HepG2 (cell line): Measurements from ENCODE around the gene PROS1.

Experiments
- CTCF ChIP-seq: sonication (generic); formaldehyde crosslinking; IDR thresholded peaks from 2 replicates; pipeline ENCODE4 v1.5.0; 2020; ENCODE audit warnings: mild to moderate bottlenecking, missing genetic modification reagents, moderate library complexity
- JUND ChIP-seq: sonication (generic); formaldehyde crosslinking; IDR thresholded peaks from 2 replicates; pipeline ENCODE4 v1.8.0; 2022; ENCODE audit warnings: mild to moderate bottlenecking, missing genetic modification reagents
- PHB2 ChIP-seq: fragments of 450-650 bp; IDR thresholded peaks from 2 replicates; pipeline ENCODE4 v1.6.1; 2018; ENCODE audit not compliant: partially characterized antibody
- PHF20 ChIP-seq: sonication (generic); formaldehyde crosslinking; IDR thresholded peaks from 2 replicates; pipeline ENCODE4 v1.5.0; 2020; ENCODE audit warnings: mild to moderate bottlenecking, missing genetic modification reagents
- RNF2 ChIP-seq: fragments of 450-650 bp; conservative IDR thresholded peaks from 2 replicates; pipeline ENCODE4 v1.6.1; 2016; ENCODE audit warnings: low read depth
- TBP ChIP-seq: sonication (generic); formaldehyde crosslinking; IDR thresholded peaks from 2 replicates; pipeline ENCODE4 v1.5.0; 2020; ENCODE audit warnings: missing genetic modification reagents
- TBX2 ChIP-seq: sonication (generic); formaldehyde crosslinking; IDR thresholded peaks from 2 replicates; pipeline ENCODE4 v1.5.0; 2020; ENCODE audit warnings: missing genetic modification reagents, mild to moderate bottlenecking, borderline replicate concordance
- TCF7 ChIP-seq: sonication (generic); IDR thresholded peaks from 2 replicates; pipeline ENCODE4 v1.6.1; 2016; ENCODE audit warnings: antibody characterized with exemption, low read depth
- ZNF512B ChIP-seq: sonication (generic); formaldehyde crosslinking; IDR thresholded peaks from 2 replicates; pipeline ENCODE4 v1.5.1; 2020; ENCODE audit warnings: missing genetic modification reagents, mild to moderate bottlenecking, borderline replicate concordance
- TF ChIP-seq, protein P1 (sequence below): sonication (generic); formaldehyde crosslinking; IDR thresholded peaks from 2 replicates; pipeline ENCODE4 v1.4.0; 2020; ENCODE audit warnings: missing genetic modification reagents

GRCh38 chr3:93931597-93932229, 42.0 kb downstream of the PROS1 start:
- no peak for TF ChIP-seq TBP (CRISPR knock-in tag)
- TF ChIP-seq RNF2, result no peak
- TF ChIP-seq PHF20 (CRISPR knock-in tag), result no peak
- no peak for TF ChIP-seq ZNF512B (CRISPR knock-in tag)
- TF ChIP-seq, protein P1, sequence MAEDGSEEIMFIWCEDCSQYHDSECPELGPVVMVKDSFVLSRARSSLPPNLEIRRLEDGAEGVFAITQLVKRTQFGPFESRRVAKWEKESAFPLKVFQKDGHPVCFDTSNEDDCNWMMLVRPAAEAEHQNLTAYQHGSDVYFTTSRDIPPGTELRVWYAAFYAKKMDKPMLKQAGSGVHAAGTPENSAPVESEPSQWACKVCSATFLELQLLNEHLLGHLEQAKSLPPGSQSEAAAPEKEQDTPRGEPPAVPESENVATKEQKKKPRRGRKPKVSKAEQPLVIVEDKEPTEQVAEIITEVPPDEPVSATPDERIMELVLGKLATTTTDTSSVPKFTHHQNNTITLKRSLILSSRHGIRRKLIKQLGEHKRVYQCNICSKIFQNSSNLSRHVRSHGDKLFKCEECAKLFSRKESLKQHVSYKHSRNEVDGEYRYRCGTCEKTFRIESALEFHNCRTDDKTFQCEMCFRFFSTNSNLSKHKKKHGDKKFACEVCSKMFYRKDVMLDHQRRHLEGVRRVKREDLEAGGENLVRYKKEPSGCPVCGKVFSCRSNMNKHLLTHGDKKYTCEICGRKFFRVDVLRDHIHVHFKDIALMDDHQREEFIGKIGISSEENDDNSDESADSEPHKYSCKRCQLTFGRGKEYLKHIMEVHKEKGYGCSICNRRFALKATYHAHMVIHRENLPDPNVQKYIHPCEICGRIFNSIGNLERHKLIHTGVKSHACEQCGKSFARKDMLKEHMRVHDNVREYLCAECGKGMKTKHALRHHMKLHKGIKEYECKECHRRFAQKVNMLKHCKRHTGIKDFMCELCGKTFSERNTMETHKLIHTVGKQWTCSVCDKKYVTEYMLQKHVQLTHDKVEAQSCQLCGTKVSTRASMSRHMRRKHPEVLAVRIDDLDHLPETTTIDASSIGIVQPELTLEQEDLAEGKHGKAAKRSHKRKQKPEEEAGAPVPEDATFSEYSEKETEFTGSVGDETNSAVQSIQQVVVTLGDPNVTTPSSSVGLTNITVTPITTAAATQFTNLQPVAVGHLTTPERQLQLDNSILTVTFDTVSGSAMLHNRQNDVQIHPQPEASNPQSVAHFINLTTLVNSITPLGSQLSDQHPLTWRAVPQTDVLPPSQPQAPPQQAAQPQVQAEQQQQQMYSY (CRISPR knock-in tag), result no peak
- TF ChIP-seq CTCF (CRISPR knock-in tag), result no peak
- no peak for TF ChIP-seq TBX2 (CRISPR knock-in tag)
- TF ChIP-seq PHB2, result no peak
- TF ChIP-seq TCF7, result no peak
- TF ChIP-seq JUND (CRISPR knock-in tag), result no peak
